Stimulated activated CD4-positive, alpha-beta T cell treated with anti-CD3 and anti-CD28 coated beads, TNF-alpha, amount 100 ng/mL, for 48 hours (primary cell): ENCODE results near the gene ERVV-1.
"Not testable (repeated sequence)": the region's sequence is repeated elsewhere in the genome, so short reads cannot be mapped to it uniquely, and the experiment has no call there.

Source experiments
- DNase-seq, 3 donors: peaks; one replicate each; pipeline ENCODE4 v3.0.0-alpha.2; 2020; ENCODE audit warnings: low read depth in 3 of 3

Gene ERVV-1

GRCh38 chr19:53013621-53014020 is at the start of gene ERVV-1:
Gene ERVV-1, plus strand, starts transcription at chr19:53013921. Its CDS starts 170 bp downstream, at chr19:53014091.
- DNase-seq: no peak

GRCh38 chr19:52967772-52968171 is 45.9 kb upstream of the ERVV-1 start:
- DNase-seq: no peak

- no peak for DNase-seq
These were observed 32.4 kb upstream of the ERVV-1 start for GRCh38 chr19:52981329-52981728.

- DNase-seq: not testable (repeated sequence)
These were observed 30.6 kb upstream of the ERVV-1 start for GRCh38 chr19:52983167-52983566.

GRCh38 chr19:52987221-52987620 is 26.5 kb upstream of the ERVV-1 start:
- no peak for DNase-seq

- DNase-seq: no peak
These were observed 25.2 kb upstream of the ERVV-1 start for GRCh38 chr19:52988506-52988905.

- DNase-seq: no peak
These were observed 22.8 kb upstream of the ERVV-1 start for GRCh38 chr19:52990759-52991418.

GRCh38 chr19:52991484-52991883 is 22.2 kb upstream of the ERVV-1 start:
- DNase-seq: no peak

GRCh38 chr19:52992109-52993004 is 21.4 kb upstream of the ERVV-1 start:
- DNase-seq: no peak

GRCh38 chr19:52993342-52994178 is 20.2 kb upstream of the ERVV-1 start:
- peak; percentile 41 to 76 (median 54) for DNase-seq

GRCh38 chr19:52995711-52996110 is 18.0 kb upstream of the ERVV-1 start:
- DNase-seq: no peak

GRCh38 chr19:52997975-52998374 is 15.7 kb upstream of the ERVV-1 start:
- DNase-seq: no peak

- no peak for DNase-seq
These were observed 11.2 kb upstream of the ERVV-1 start for GRCh38 chr19:53002479-53002878.

- no peak for DNase-seq
These were observed 9.5 kb upstream of the ERVV-1 start for GRCh38 chr19:53004242-53004641.

- no peak for DNase-seq
These were observed 6.5 kb upstream of the ERVV-1 start for GRCh38 chr19:53007200-53007599.

GRCh38 chr19:53007606-53008005 is 6.1 kb upstream of the ERVV-1 start:
- no peak for DNase-seq

- DNase-seq: no peak
These were observed 5.5 kb upstream of the ERVV-1 start for GRCh38 chr19:53008061-53008778.

GRCh38 chr19:53010494-53010893 is 3.2 kb upstream of the ERVV-1 start:
- DNase-seq: no peak

- no peak for DNase-seq
These were observed 1.7 kb upstream of the ERVV-1 start for GRCh38 chr19:53012006-53012405.

GRCh38 chr19:53015159-53015558 is 1.4 kb downstream of the ERVV-1 start:
- DNase-seq: no peak

GRCh38 chr19:53015730-53016129 is 2.0 kb downstream of the ERVV-1 start:
- no peak for DNase-seq
